Natural killer cell (primary cell): ENCODE measurements around the gene TSPAN10. TPM values are rescaled to one million over a fixed set of nuclear protein-coding genes. Genes with fewer than 3 reads are reported as not detected.

Experiments used
- ATAC-seq, 3 donors: fragments of 150-1000 bp in 2 of 3; fragments of 200-7000 bp in 1 of 3; cut with Tn5 transposase; 1 replicate in 1 of 3; 2 replicates in 2 of 3; pipeline ENCODE4 v1.10.0; 2021; ENCODE audit warnings: mild to moderate bottlenecking in 2 of 3, moderate library complexity in 2 of 3
- DNase-seq, 2 donors: peaks; one replicate each; pipeline versions ENCODE4 v3.0.0 to v3.0.0-alpha.2; 2013 to 2021; ENCODE audit warnings: mixed read lengths in 1 of 2
- H3K27ac ChIP-seq: one replicate; pipeline ENCODE4 v1.5.1; 2013; ENCODE audit warnings: mild to moderate bottlenecking, low read length
- H3K27me3 ChIP-seq: one replicate; pipeline ENCODE4 v1.6.1; 2013; ENCODE audit warnings: low read length; ENCODE audit not compliant: control insufficient read depth, insufficient read depth
- H3K36me3 ChIP-seq: one replicate; pipeline ENCODE4 v1.6.1; 2013; ENCODE audit warnings: low read length; ENCODE audit not compliant: control insufficient read depth, insufficient read depth
- H3K4me1 ChIP-seq: one replicate; pipeline ENCODE4 v1.6.1; 2013; ENCODE audit warnings: low read length; ENCODE audit not compliant: control insufficient read depth, insufficient read depth
- H3K4me3 ChIP-seq: one replicate; pipeline ENCODE4 v1.5.1; 2013; ENCODE audit warnings: low read length
- H3K9me3 ChIP-seq: one replicate; pipeline ENCODE4 v1.6.1; 2013; ENCODE audit warnings: low read length; ENCODE audit not compliant: control insufficient read depth, insufficient read depth
- H3K27ac Mint-ChIP-seq, 2 donors: one replicate each; pipeline ENCODE4 v1.8.0; 2022; ENCODE audit warnings: mild to moderate bottlenecking in 2 of 2, mixed read lengths in 2 of 2, moderate library complexity in 1 of 2
- H3K27me3 Mint-ChIP-seq, 2 donors: one replicate each; pipeline ENCODE4 v1.8.0; 2022; ENCODE audit warnings: low read depth in 2 of 2, mixed read lengths in 2 of 2
- H3K36me3 Mint-ChIP-seq: one replicate; pipeline ENCODE4 v1.8.0; 2022; ENCODE audit warnings: mixed read lengths
- H3K4me1 Mint-ChIP-seq, 2 donors: one replicate each; pipeline ENCODE4 v1.8.0; 2022; ENCODE audit warnings: mixed read lengths in 2 of 2
- H3K4me3 Mint-ChIP-seq: one replicate; pipeline ENCODE4 v1.8.0; 2022; ENCODE audit warnings: mild to moderate bottlenecking, moderate library complexity, mixed read lengths
- H3K9me3 Mint-ChIP-seq, 2 donors: one replicate each; pipeline ENCODE4 v1.8.0; 2022; ENCODE audit warnings: mixed read lengths in 2 of 2
- WGBS: methylation state at CpG from one replicate; pipeline ENCODE4 v1.1.7; 2013; ENCODE audit warnings: missing lambda C conversion rate; ENCODE audit not compliant: insufficient coverage; 5-methylcytosine and 5-hydroxymethylcytosine counted together
- intact Hi-C: fragments of 100-400 bp; cut with micrococcal nuclease; formaldehyde crosslinking; loops from one replicate; pipeline ENCODE4 v1.14.2; 2022
- total RNA-seq, 4 donors: library from RNA; stranded (reverse); fragments of 120-200 nt in 1 of 4; gene quantifications; one replicate each; pipeline versions ENCODE4 v1.2.3 to v1.2.4, GENCODE V29; 2013 to 2022
- TF ChIP-seq, protein P1 (sequence below): fragments of 200-600 bp; IDR thresholded peaks from one replicate; pipeline ENCODE4 v1.8.0; 2022; ENCODE audit warnings: antibody characterized with exemption

Gene TSPAN10
- total RNA-seq, 3 donors from 2014 or later (not counting 1 experiment from before 2014, with no cell fraction given) = 0.24 to 0.35 (median 0.29) TPM

GRCh38 chr17:81635973-81636504, 957 bp upstream of the TSPAN10 start:
- ATAC-seq = peak in 1 of 3 donors; percentile 6
- H3K27ac Mint-ChIP-seq = peak overlapping the region; percentile 84 to 88
- H3K9me3 Mint-ChIP-seq = no peaks in the 10 kb centered on the region
- Histone ChIP-seq H3K4me3 (peak overlapping the region; percentile 78), H3K27me3 (no peaks in the 10 kb centered on the region), H3K4me1 (peaks cover 20% of the 10 kb centered on the region), H3K27ac (peak overlapping the region; percentile 59), H3K36me3 (peaks cover 2% of the 10 kb centered on the region), H3K9me3 (no peaks in the 10 kb centered on the region)
- H3K36me3 Mint-ChIP-seq = no peaks in the 10 kb centered on the region
- TF ChIP-seq, protein P1, sequence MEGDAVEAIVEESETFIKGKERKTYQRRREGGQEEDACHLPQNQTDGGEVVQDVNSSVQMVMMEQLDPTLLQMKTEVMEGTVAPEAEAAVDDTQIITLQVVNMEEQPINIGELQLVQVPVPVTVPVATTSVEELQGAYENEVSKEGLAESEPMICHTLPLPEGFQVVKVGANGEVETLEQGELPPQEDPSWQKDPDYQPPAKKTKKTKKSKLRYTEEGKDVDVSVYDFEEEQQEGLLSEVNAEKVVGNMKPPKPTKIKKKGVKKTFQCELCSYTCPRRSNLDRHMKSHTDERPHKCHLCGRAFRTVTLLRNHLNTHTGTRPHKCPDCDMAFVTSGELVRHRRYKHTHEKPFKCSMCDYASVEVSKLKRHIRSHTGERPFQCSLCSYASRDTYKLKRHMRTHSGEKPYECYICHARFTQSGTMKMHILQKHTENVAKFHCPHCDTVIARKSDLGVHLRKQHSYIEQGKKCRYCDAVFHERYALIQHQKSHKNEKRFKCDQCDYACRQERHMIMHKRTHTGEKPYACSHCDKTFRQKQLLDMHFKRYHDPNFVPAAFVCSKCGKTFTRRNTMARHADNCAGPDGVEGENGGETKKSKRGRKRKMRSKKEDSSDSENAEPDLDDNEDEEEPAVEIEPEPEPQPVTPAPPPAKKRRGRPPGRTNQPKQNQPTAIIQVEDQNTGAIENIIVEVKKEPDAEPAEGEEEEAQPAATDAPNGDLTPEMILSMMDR = no peak
- H3K4me1 Mint-ChIP-seq = peaks cover 9 to 21% of the 10 kb centered on the region in 2 donors
- intact Hi-C loops = no loop called here
- H3K4me3 Mint-ChIP-seq = peak overlapping the region; percentile 96
- H3K27me3 Mint-ChIP-seq = no peaks in the 10 kb centered on the region
- peak in 1 of 2 donors; percentile 25 for DNase-seq
- WGBS = 51% methylated on average over 16 of the region's 18 CpGs

- WGBS = 90% methylated on average over 3 of the region's 4 CpGs
- Histone ChIP-seq H3K4me3 (no peak overlapping the region), H3K27me3 (no peaks in the 10 kb centered on the region), H3K36me3 (no peaks in the 10 kb centered on the region), H3K9me3 (no peaks in the 10 kb centered on the region), H3K4me1 (peaks cover 20% of the 10 kb centered on the region), H3K27ac (no peak overlapping the region)
- no peaks in the 10 kb centered on the region for H3K36me3 Mint-ChIP-seq
- ATAC-seq (no peak), DNase-seq (no peak)
- TF ChIP-seq, protein P1 = no peak
- H3K4me1 Mint-ChIP-seq = peaks cover 9 to 12% of the 10 kb centered on the region in 2 donors
- no peaks in the 10 kb centered on the region for H3K9me3 Mint-ChIP-seq
- no peak overlapping the region for H3K27ac Mint-ChIP-seq
- intact Hi-C loops = no loop called here
- peak overlapping the region; percentile 35 for H3K4me3 Mint-ChIP-seq
- no peaks in the 10 kb centered on the region for H3K27me3 Mint-ChIP-seq
Measured at GRCh38 chr17:81638683-81639082, 1.7 kb downstream of the TSPAN10 start.

DNA sequence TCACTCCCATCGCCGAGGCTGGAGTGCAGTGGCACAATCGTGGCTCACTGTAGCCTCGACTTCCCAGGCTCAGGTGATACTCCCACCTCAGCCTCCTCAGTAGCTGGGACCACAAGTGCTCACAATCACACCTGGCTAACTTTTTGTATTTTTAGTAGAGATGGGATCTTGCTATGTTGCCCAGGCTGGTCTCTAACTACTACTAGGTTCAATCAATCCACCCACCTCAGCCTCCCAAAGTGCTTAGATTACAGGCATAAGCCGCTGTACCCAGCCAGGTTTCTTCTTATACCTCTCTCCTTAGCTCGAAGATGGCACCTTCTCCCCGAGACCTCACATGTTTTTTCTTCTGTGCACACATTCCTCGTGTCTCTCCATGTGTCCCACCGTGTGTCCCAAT, 3.0 kb downstream of the TSPAN10 start:
- Mint-ChIP-seq H3K27me3 (no peaks in the 10 kb centered on the region), H3K9me3 (no peaks in the 10 kb centered on the region), H3K36me3 (no peaks in the 10 kb centered on the region), H3K27ac (no peak overlapping the region), H3K4me1 (peaks cover 9 to 12% of the 10 kb centered on the region in 2 donors), H3K4me3 (no peak overlapping the region)
- H3K27ac ChIP-seq = no peak overlapping the region
- WGBS = 93% methylated on average over 9 of the region's 9 CpGs
- H3K9me3 ChIP-seq = no peaks in the 10 kb centered on the region
- DNase-seq (no peak), ATAC-seq (no peak)
- no peaks in the 10 kb centered on the region for H3K36me3 ChIP-seq
- no peaks in the 10 kb centered on the region for H3K27me3 ChIP-seq
- H3K4me1 ChIP-seq = peaks cover 20% of the 10 kb centered on the region
- TF ChIP-seq, protein P1 = no peak
- H3K4me3 ChIP-seq = no peak overlapping the region
- intact Hi-C loops = no loop called here
